ENCODE results near the gene RAB27A.
"Not testable (repeated sequence)": the region's sequence is repeated elsewhere in the genome, so short reads cannot be mapped to it uniquely, and the experiment has no call there.

The RAB27A gene

DNA sequence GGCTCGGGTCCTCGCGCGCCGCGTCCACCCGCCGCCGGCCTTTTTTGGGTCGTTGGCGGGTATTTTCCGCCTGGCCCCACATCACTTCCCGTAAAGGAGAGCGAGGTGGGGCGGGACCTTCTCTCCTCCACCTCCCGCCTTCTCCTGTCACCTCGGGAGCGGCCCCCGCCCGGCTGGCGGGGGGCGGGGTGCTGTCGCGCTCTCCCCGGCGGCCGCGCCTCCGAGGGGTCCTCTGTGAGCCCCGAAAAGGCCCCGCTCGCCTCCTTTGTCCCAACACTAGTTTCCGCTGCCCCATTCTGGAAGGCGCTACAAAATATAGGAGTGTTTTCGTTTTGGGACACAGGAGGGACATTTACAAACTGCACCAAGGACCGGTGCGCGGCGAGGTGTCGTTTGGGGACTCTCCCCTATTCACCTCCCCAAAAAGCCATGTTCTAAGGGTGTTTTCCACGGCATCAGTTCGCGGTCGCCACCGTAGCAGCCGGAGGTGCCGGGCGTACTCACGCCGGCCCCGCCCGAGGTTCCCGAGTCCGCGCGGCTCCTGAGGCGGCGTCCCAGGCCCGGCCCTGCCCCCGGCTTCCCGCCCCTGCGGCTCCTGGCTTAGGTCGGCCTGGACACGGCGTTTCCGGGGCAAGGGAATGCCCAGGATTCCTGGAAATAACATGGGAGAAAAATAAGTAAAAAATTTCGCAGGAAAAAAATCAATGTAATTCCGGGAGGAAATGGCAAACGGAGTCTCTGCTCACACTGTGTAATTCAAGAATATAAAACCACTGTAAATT, at the start of gene RAB27A:
Gene RAB27A, minus strand, starts transcription at position 68 of the 782 bp plus-strand sequence. CDS start 54,879 bp downstream, outside the sequence.
- DNase-seq (ENCODE audit: low read depth in 2 of 2): peak; percentile 58 to 59

DNA sequence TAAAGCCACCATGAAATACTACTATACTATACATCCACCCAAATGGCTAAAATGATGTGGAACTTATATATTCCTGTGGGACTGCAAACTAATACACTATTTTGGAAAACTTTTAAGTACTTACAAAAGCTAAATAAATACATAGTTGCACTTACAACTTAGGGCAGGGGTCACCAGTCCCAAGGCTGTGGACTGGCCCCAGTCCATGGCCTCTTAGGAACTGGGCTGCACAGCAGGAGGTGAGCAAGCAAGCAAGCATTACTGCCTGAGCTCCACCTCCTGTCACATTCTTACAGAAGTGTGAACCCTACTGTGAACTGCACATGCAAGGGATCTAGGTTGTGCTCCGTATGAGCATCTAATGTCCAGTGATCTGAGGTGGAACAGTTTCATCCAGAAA, 47.5 kb upstream of the RAB27A start:
- no peak for DNase-seq (ENCODE audit: low read depth in 2 of 2)

DNA sequence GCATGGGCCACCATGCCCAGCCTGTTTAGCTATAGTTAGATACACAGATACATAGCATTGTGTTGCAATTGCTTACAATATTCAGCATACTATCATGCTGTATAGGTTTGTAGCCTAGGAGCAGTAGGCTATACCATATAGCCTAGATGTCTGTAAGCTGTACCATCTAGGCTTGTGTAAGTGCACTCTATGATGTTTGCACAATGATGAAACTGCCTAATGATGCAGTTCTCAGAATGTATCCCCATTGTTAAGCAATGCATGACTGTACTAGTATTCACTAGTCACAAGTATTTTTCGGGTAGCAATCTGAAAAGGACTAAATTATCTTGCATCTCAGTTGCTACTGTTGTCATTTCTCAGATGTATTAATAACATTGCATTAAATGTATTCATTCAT, 45.4 kb upstream of the RAB27A start:
- DNase-seq (ENCODE audit: low read depth in 2 of 2): no peak

DNA sequence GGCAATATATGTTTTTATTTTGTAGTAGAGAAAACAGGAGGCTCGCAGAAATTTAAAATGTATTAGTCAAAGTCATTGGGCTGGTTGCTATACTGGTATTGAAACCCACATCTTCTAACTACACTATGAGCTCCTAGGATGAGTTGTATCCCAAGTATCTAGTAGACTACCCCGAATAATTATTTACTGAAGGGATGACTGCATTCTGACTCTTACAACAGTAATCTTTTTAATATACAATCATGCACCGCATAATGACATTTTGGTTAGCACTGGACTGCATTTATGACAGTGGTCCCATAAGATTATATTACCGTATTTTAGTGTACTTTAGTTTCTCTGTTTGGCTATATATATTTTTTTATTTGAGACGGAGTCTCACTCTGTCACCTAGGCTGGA, 44.8 kb upstream of the RAB27A start:
- DNase-seq (ENCODE audit: low read depth in 2 of 2): no peak

DNA sequence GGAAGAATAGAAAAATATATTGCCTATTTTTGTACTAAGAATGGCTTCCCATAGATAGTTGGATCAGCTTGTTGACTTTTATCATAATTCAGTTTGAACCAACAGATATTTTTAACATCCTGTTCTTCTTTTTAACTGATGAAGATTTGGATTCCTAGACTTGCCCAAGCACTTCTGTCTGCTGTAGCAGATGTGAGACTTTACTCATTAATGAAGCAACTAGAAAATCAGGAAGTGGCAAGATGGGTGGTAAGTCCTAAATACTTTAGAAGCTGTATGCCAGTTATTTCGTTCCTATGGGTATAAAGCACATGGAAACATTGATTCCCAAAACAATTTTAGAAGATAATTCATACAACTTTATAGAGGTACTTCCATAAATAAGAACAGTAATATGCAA, 37.8 kb upstream of the RAB27A start:
- no peak for DNase-seq (ENCODE audit: low read depth in 2 of 2)

DNA sequence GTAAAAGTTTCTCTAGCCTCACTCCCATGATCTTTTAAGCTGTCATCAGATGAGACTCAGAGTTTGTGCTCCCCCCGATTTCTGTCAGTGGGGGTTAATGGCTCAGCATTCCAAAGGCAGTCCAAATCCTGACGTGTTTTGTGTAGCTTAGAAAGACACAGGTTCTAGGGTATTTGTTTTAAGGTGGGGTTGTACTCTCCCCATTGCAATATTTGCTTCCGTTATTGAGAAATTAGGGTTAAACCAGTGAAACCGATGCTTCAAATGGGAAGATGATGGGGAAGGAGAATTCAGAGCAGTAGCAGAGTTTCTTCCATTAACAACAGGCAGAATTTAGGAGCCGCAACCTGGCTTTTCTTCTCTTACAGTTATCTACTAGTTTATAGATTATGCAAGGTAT, 32.9 kb upstream of the RAB27A start:
- DNase-seq (ENCODE audit: low read depth in 2 of 2): no peak

DNA sequence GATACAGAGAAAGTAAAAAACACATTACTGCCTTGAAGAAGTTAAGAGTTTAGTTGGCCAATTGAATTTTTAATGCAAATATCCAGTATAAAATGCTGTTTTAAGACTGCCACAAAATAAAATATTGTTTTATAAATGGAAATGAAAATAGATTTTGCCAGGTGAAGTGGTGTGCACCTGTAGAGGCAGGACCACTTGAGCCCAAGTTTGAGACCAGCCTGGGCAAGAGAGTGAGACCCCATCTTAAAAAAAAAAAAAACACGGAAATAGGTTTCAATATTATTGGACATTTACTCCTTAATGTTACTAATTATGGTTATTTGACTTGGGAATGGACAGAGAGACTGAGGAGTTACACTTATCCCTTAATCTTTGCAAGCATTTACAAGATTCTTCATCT, 31.4 kb upstream of the RAB27A start:
- no peak for DNase-seq (ENCODE audit: low read depth in 2 of 2)

DNA sequence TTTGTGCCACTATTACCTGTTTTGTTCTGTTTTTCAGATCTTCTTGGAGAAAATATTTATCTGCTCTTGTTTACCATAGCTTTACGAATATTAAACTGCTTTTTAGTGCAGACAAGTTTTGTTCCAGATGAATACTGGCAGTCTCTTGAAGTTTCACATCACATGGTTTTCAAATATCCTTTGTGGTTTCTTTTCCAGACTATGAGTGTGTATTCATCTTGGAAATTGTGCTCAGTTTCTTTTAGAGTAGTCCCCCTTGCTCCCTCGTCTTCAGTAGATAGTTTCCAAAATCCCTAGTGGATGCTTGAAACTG, 30.6 kb upstream of the RAB27A start:
- DNase-seq (ENCODE audit: low read depth in 2 of 2): no peak

DNA sequence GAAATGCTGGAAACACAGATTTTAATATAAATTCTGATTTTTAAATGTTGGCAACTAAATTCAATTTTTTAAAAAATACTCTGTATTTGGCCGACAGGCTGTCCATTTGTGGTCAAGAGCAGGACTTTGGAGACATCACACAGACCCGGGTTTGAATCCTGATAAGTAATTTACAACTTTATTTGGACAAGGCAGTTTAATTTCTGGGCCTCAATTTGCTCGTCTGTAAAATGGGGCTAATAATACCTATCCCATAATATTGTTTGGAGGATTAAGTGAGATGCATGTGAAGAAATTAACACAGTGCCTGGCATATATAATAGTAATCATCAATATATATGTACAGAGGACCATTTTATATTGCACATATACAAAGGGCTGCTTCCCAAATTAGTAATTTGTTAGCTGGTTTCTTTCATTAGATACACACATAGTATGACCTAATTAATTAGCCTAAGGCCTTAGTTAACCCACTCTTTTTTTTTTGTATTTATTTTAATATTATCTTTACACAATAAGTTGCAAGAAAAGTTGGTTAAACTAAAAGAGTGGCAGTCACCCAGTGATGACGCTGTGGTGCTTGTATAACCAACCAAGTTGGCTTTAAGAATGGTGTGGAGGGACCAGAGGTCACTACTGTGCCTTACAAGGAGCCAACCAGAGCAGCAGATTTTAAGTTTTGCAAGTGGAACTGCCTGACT, 30.1 kb upstream of the RAB27A start:
- DNase-seq (ENCODE audit: low read depth in 2 of 2): no peak

DNA sequence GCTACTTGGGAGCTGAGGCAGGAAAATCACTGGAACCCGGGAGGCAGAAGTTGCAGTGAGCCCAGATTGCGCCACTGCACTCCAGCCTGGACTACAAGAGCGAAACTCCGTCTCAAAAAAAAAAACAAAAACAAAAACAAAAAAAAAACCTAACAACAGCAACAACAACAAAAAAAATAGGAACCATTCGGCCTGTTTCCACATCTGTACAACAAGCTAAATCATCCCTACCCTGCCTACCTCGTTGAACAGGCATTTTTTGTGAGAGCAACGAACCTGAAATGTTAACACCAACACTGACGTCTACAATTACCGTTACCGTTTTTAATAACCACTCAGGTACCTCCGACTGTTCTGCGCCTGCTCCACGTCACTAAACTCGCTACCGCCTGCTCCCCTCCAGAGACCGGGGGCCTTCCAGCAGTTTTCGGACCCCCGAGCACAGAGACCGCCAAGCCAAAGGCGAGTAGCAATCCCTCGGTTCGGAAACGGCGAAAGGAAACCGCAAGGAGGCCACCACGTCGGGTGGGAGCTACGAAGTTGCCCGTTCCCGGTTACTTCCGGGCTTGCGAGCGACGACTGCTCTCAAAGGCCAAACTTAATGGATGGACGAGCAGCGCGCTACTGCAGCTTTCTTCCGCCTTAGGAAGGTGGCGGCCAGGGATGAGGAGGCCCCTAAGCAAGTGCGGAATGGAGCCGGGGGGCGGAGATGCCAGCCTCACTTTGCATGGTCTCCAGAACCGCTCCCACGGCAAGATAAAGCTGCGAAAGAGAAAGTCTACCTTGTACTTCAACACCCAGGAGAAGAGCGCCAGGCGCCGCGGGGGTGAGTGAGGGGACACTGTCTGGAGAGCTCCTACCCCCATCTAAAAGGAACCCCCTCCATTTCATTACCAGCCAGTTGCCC, 29.2 kb upstream of the RAB27A start, which contains the start of the genes PIGB and PIGBOS1:
Gene PIGB, plus strand, starts transcription at position 635 of the 907 bp plus-strand sequence. Its CDS starts 29 bp downstream, at position 664.
Gene PIGBOS1, minus strand, starts transcription at position 536 of the 907 bp plus-strand sequence. CDS start 1,331 bp downstream, outside the sequence.
- DNase-seq (ENCODE audit: low read depth in 2 of 2): peak; percentile 48 to 50

DNA sequence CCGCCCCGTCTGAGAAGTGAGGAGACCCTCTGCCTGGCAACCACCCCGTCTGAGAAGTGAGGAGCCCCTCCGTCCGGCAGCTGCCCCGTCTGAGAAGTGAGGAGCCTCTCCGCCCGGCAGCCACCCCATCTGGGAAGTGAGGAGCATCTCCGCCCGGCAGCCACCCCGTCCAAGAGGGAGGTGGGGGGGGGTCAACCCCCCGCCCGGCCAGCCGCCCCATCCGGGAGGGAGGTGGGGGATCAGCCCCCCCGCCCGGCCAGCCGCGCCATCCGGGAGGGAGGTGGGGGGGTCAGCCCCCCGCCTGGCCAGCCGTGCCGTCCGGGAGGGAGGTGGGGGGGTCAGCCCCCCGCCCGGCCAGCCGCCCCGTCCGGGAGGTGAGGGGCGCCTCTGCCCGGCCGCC, 13.2 kb upstream of the RAB27A start:
- DNase-seq (ENCODE audit: low read depth in 2 of 2): not testable (repeated sequence)

DNA sequence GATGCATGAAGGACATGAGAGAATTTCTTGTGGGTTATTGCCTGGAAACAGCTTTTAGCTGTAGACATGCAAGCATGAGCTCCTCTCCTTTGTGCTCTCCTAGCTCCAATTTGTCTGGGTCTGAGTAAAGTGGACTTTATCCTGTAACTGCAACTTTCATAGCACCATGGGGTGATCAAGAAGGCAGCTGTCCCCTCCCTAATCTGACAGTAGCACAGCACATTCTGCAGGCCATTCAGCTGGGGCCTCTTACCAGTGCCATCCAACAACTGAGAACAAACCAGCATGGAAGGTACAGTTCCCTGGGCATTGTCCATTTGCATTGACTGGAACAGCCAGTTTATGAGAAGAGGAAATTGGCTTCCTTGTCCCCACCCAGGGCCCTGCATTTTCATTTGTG, 7.7 kb upstream of the RAB27A start:
- DNase-seq (ENCODE audit: low read depth in 2 of 2): no peak

DNA sequence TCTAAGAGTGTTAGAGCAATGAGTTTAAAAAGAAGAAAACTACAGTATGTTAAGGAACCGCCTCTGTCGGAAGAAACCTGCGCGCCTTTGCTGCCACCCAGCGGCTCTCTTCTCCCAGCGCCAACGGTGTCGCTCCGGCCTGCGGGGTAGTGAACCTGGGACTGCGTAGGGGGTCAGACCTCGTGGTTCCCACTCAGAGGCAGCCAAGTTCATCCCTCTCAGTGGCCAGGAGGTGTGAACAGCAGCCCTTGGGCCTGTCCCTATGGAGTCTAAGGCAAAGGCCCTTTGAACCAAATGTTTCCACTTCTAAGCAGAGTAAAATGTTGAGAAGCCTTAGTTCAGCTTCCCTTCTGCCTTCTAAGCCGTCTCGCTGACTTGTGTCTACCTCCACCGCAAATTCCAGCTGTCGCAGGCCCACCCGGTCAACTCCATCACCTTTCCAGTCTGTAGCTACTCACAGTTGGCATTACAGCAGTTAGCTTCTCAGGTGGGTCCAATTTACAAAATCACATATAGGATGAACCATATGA, 980 bp upstream of the RAB27A start:
- DNase-seq (ENCODE audit: low read depth in 2 of 2): peak; percentile 66 to 75

DNA sequence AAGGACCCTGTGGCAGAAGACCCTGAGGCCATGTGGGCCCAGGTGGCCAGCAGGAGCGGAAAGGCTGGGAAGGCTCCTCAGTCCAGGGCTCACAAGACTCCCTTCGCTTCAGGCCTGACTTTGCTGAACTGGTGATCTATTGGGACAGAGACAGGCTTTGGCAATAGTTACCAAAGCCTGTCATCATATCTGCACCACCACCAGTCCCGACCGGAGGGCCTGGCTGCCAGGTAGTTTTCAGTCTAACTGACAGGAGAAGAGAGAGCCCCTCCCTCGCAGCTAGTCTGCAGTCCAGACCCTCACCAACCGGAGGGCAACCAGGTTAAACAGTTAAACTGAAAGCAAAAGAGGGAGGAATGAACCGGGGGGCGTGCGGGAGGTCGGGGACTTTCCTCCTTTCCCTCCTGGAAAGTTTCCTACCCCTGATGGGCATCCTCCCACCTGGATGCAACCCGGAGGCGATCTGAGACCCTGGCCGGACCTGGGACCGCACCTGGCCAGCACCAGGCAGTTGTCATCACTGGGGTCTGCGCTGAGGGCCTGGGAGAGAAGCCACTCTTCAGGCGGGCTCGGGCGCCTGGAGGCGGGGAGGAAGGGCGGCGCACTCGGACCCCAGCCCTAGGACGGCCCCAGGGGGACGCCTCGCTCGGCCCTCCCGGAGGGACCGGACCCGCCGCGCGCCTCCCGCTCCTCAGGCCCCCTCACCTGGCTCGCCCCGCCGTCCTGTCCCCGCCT, 435 bp downstream of the RAB27A start:
- DNase-seq (ENCODE audit: low read depth in 2 of 2): peak in 1 of 2 donors; percentile 6

DNA sequence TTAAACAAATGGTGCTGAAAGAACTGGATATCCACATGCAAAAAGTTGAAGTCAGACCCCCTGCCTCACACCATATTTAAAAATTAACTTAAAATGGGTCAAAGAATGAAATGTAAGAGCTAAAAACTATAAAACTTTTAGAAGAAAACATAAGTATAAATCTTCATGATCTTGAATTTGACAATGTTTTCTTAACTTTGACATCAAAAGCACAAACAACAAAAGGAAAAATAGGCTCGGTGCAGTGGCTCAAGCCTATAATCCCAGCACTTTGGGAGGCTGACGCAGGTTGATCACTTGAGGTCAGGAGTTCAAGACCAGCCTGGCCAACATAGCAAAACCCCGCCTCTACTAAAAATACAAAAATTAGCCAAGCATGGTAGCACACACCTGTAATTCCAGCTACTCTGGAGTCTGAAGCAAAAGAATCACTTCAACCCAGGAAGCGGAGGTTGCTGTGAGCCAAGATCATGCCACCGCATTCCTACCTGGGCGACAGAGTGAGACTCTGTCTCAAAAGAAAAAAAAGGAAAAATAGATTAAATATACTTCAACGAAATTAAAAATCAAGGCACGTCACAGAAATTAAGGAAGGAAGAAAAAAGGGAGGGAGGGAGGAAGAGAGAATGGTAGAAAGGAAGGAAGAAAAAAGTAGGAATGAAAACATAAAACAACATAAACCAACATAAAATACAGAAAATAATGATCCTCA, 1.5 kb downstream of the RAB27A start:
- DNase-seq (ENCODE audit: low read depth in 2 of 2): no peak

DNA sequence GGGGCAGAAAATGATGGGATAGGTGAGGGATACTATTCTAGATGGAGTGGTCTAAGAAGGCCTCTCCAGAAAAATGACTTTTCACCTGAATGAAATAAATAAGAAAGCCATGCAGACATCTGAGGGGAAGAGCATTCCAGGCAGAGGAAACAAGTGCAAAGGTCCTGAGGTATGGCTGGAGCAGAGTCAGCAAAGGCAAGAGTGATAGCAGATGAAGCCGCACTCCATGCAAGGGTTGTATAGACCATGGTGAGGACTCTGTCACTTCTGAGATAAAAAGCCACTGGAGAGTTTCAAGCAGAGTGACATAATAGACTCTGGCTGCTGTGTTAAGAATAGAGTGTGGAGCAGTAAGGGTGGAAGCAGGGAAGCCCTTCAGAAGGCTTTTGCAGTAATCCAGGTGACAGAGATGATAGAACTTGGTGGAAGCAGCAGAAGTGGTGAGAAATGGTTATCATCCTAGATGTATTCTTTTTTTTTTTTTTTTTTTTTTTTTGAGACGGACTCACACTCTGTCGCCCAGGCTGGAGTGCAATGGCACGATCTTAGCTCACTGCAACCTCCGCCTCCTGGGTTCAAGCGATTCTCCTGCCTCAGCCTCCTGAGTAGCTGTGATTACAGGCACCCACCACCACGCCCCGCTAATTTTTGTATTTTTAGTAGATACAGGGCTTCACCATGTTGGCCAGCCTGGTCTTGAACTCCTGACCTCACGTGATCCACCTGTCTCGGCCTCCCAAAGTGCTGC, 3.0 kb downstream of the RAB27A start:
- DNase-seq (ENCODE audit: low read depth in 2 of 2): not testable (repeated sequence)

DNA sequence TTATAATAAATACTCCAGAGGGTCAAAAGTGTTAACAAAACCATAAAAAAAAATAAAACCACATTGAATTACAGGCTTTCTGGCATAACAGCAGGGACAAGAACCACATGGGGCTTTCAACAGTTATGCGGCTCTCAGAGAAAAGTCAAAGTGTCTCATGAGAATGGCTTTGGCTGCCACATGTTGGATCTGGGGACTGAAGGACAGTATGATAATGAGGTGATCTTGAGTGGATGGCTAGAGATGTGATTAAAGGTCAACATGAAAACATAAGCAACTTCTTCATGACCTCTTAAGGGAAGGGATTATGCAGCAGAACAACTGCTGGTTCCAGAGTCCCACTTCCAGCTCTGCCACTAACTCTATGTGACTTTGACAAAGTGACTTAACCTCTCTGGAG, 5.2 kb downstream of the RAB27A start:
- DNase-seq (ENCODE audit: low read depth in 2 of 2): no peak

DNA sequence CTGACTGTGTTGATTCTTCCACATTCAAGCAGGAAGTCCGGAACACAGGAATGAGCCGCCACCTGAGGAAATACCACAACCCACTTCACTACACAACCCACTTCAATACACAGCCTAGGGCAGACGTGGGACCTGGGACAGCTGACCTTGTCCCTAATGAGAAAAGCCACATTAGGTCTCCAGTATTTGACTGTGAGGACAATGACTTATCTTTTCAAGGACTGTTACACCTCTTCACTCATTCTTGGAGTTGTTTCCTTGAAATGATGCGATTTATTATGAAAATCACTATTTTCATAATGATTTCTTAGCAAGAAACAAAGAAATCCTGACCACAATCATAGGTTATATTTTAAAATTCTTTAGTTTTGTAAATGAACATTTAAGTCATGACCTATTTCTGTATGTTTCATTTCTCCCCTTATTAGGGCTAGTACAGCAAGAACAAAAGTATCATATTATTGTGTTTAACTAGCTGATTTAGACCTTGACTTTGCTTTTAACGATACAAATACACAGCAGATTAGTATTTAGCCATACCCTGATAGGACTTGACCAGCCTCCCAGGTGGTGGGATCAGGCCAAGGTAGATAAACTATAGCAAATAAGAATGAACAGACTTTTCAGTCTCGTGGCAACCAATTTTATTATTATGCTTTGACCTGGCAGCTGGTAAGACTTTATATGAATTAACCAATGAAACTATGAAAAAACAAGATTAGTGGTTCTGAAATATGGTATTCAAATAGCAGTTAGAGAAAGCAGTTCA, 6.0 kb downstream of the RAB27A start:
- DNase-seq (ENCODE audit: low read depth in 2 of 2): no peak

DNA sequence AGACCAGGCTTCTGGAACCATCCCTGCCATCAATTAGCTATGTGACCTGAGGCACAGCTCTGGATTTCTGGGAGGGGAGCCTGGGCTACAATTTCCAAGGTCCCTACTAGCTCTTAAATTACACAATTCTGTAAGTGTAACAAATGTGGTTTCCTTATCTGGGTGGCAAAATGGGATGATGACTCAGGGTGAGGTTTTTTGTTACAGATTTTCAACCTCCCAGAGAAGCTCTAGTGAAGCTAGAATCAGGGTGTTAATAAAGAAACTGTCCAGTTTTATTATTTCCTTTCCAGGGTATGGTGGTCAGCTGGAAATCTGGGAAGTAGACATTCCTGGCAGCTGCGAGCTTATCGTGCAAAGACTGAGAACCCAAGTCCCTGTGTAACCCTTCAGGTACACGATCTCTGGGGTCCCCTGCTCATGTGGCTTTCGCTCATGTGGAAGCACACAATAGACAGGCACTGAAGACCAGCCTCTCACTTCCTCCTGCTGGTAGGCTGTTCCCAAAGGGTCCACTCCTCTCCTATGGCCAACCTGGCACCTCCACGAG, 7.3 kb downstream of the RAB27A start:
- no peak for DNase-seq (ENCODE audit: low read depth in 2 of 2)
